Endodermal cell (in vitro differentiated cells): ENCODE data around the gene ALDH1A1. TPM values are rescaled to one million over a fixed set of nuclear protein-coding genes. Genes with fewer than 3 reads are reported as not detected.

ENCODE experiments used
- DNase-seq: peaks from one replicate; pipeline ENCODE4 v3.0.0-alpha.2; 2017
- H3K27ac ChIP-seq: 2 replicates; pipeline ENCODE4 v1.5.1; 2013; ENCODE audit warnings: mild to moderate bottlenecking, low read depth, low read length, moderate library complexity
- H3K27me3 ChIP-seq: 2 replicates; pipeline ENCODE4 v1.6.1; 2013; ENCODE audit warnings: mild to moderate bottlenecking, low read length, moderate library complexity; ENCODE audit not compliant: insufficient read depth, control insufficient read depth, poor library complexity, severe bottlenecking
- H3K36me3 ChIP-seq: 2 replicates; pipeline ENCODE4 v1.7.0; 2013; ENCODE audit warnings: mild to moderate bottlenecking, low read length, moderate library complexity; ENCODE audit not compliant: control insufficient read depth, insufficient read depth
- H3K4me1 ChIP-seq: one replicate; pipeline ENCODE4 v1.7.0; 2013; ENCODE audit warnings: low read length; ENCODE audit not compliant: control insufficient read depth, insufficient read depth
- H3K4me3 ChIP-seq: 2 replicates; pipeline ENCODE4 v1.5.1; 2013; ENCODE audit warnings: mild to moderate bottlenecking, low read length, moderate library complexity
- H3K9ac ChIP-seq: 2 replicates; pipeline ENCODE4 v1.6.1; 2013; ENCODE audit warnings: mild to moderate bottlenecking, low read length, moderate library complexity; ENCODE audit not compliant: poor library complexity, severe bottlenecking; ENCODE audit errors: extremely low read depth
- H3K9me3 ChIP-seq: 2 replicates; pipeline ENCODE4 v1.6.1; 2013; ENCODE audit warnings: mild to moderate bottlenecking, low read length, moderate library complexity; ENCODE audit not compliant: control insufficient read depth
- H3K27ac Mint-ChIP-seq: 2 replicates; pipeline ENCODE4 v1.8.0; 2020; ENCODE audit warnings: mixed read lengths
- H3K27me3 Mint-ChIP-seq: 2 replicates; pipeline ENCODE4 v1.8.0; 2021; ENCODE audit warnings: mild to moderate bottlenecking, mixed read lengths; ENCODE audit not compliant: insufficient read depth
- H3K36me3 Mint-ChIP-seq: 2 replicates; pipeline ENCODE4 v1.8.0; 2020; ENCODE audit warnings: low read depth, mixed read lengths
- H3K4me1 Mint-ChIP-seq: 2 replicates; pipeline ENCODE4 v1.8.0; 2020; ENCODE audit warnings: mixed read lengths
- H3K4me3 Mint-ChIP-seq: 2 replicates; pipeline ENCODE4 v1.8.0; 2020; ENCODE audit warnings: mild to moderate bottlenecking, moderate library complexity, mixed read lengths
- H3K9me3 Mint-ChIP-seq: 2 replicates; pipeline ENCODE4 v1.8.0; 2020; ENCODE audit warnings: mild to moderate bottlenecking, mixed read lengths
- WGBS, 2 experiments: methylation state at CpG; one replicate each; pipeline versions ENCODE4 v1.1.5 to v1.1.7; 2013; ENCODE audit warnings: missing lambda C conversion rate in 2 of 2, mixed read lengths in 1 of 2; ENCODE audit not compliant: insufficient coverage in 1 of 2, insufficient read length in 1 of 2; 5-methylcytosine and 5-hydroxymethylcytosine counted together
- total RNA-seq, 2 donors: library from RNA; stranded (reverse); fragmentation: NEBNext Ultra II Directional in 1 of 2; extraction: Animal tissue kit (Norgen Biotek cat#: 25700) in 1 of 2; gene quantifications; 2 replicates in 1 of 2; 3 replicates in 1 of 2; pipeline ENCODE4 v1.2.1, GENCODE V29; 2021
- TF ChIP-seq, protein P1 (sequence below): fragments of 200-600 bp; sonication (generic); conservative IDR thresholded peaks from 2 replicates; pipeline ENCODE4 v1.5.0; 2021; ENCODE audit warnings: antibody characterized with exemption, mild to moderate bottlenecking

ALDH1A1 gene
- total RNA-seq, 2 donors from 2014 or later, result 3.5 to 4.6 TPM

DNA sequence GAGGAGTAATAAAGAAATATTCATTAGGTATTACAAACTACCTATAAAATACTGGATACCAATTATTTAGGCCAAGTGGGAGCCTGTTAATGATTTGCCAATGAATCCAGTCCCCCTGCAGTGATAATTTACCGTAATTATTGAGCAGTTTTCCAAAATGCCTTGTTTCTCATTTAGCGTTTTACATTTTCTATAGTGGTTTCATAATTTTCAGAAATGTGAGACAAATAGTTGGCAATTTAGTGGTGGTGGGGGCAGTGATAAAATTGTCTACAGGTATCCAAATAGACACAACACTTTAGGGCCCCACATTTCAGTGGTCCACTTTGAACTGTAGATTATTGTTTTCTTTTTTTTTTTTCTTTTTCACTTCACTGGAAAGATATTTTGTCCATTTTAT is 27.3 kb upstream of the ALDH1A1 start:
- no peak overlapping the region for H3K27ac ChIP-seq
- H3K27me3 ChIP-seq, result no peaks in the 10 kb centered on the region
- no peaks in the 10 kb centered on the region for H3K36me3 ChIP-seq
- no peak overlapping the region for H3K4me3 ChIP-seq
- H3K4me1 ChIP-seq, result no peaks in the 10 kb centered on the region
- TF ChIP-seq, protein P1, sequence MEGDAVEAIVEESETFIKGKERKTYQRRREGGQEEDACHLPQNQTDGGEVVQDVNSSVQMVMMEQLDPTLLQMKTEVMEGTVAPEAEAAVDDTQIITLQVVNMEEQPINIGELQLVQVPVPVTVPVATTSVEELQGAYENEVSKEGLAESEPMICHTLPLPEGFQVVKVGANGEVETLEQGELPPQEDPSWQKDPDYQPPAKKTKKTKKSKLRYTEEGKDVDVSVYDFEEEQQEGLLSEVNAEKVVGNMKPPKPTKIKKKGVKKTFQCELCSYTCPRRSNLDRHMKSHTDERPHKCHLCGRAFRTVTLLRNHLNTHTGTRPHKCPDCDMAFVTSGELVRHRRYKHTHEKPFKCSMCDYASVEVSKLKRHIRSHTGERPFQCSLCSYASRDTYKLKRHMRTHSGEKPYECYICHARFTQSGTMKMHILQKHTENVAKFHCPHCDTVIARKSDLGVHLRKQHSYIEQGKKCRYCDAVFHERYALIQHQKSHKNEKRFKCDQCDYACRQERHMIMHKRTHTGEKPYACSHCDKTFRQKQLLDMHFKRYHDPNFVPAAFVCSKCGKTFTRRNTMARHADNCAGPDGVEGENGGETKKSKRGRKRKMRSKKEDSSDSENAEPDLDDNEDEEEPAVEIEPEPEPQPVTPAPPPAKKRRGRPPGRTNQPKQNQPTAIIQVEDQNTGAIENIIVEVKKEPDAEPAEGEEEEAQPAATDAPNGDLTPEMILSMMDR, result no peak
- DNase-seq, result no peak
- no peak overlapping the region for H3K9ac ChIP-seq
- no peak overlapping the region for H3K4me3 Mint-ChIP-seq
- H3K27ac Mint-ChIP-seq, result no peak overlapping the region
- H3K4me1 Mint-ChIP-seq, result peaks cover 31% of the 10 kb centered on the region
- 92% methylated on average over 2 of the region's 2 CpGs; no CpG with 5 or more reads in 1 of the 2 experiments for WGBS, 2 experiments
- no peaks in the 10 kb centered on the region for H3K9me3 ChIP-seq
- no peaks in the 10 kb centered on the region for H3K36me3 Mint-ChIP-seq
- no peaks in the 10 kb centered on the region for H3K9me3 Mint-ChIP-seq
- H3K27me3 Mint-ChIP-seq, result no peaks in the 10 kb centered on the region

DNA sequence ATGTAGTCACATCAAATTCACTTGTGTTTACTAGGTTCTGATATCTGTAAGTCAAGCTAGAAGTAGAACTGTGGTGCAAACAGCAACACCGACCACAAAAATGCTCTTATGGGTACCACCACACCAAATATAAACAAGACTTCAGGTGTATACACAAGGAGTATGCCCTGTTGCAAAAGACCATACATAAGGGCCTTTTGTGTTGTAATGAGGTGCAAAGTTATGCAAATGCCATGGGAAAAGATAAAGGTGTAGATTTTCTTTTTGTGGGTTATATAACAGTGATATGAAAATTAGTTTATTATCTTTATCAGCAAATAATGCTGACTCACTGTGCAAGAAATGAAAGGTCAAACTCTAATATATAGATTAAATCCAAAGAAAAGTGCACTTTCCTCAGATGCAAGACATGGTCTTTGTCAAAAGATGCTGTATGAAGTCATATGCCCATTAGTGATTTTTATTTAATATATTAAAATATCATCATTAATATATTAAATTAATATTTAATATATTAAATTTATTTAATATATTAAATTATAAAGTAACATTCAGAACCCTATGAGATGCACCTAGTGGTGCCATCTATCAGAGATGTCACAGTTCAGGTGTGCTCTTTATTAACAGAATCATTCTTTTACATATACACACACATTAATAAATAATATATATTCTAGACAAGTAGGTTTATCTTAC is 26.7 kb upstream of the ALDH1A1 start:
- H3K27me3 Mint-ChIP-seq, result no peaks in the 10 kb centered on the region
- H3K4me3 Mint-ChIP-seq, result no peak overlapping the region
- H3K4me1 ChIP-seq, result no peaks in the 10 kb centered on the region
- no peaks in the 10 kb centered on the region for H3K9me3 Mint-ChIP-seq
- H3K9ac ChIP-seq, result no peak overlapping the region
- DNase-seq, result no peak
- H3K9me3 ChIP-seq, result no peaks in the 10 kb centered on the region
- WGBS, 2 experiments, result 69% methylated on average over 1 of the region's 1 CpG; no CpG with 5 or more reads in 1 of the 2 experiments
- no peak overlapping the region for H3K4me3 ChIP-seq
- H3K4me1 Mint-ChIP-seq, result peaks cover 31% of the 10 kb centered on the region
- no peaks in the 10 kb centered on the region for H3K27me3 ChIP-seq
- TF ChIP-seq, protein P1, result no peak
- H3K36me3 Mint-ChIP-seq, result no peaks in the 10 kb centered on the region
- H3K27ac ChIP-seq, result no peak overlapping the region
- H3K36me3 ChIP-seq, result no peaks in the 10 kb centered on the region
- no peak overlapping the region for H3K27ac Mint-ChIP-seq

DNA sequence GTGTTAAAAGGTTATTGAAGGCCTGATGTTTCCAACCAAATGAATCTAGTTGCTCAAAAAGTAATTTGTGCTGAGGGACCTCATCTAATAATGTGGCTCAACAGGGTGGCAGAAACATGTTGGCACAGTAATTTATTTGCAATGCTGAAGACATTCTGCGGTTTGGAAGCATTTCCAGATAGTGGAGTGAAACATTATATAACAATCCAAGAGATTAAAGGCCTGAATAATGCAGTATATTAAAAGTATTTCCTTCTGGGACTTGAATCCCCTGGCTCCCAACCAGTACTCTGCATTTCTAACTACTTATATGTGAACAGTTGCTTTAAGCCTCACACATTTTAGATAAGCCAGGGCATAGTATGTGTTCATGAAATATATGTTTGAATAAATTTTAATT is 25.9 kb upstream of the ALDH1A1 start:
- TF ChIP-seq, protein P1, result no peak
- peaks cover 24% of the 10 kb centered on the region for H3K4me1 Mint-ChIP-seq

More for the DNA sequence above, 25.9 kb upstream of the ALDH1A1 start:
- H3K36me3 ChIP-seq, result no peaks in the 10 kb centered on the region
- Mint-ChIP-seq H3K36me3 (no peaks in the 10 kb centered on the region), H3K9me3 (no peaks in the 10 kb centered on the region), H3K4me3 (no peak overlapping the region), H3K27ac (no peak overlapping the region), H3K27me3 (no peaks in the 10 kb centered on the region)
- no peak overlapping the region for H3K4me3 ChIP-seq
- 100% methylated on average over 1 of the region's 1 CpG; no CpG with 5 or more reads in 1 of the 2 experiments for WGBS, 2 experiments
- H3K9ac ChIP-seq, result no peak overlapping the region
- no peaks in the 10 kb centered on the region for H3K9me3 ChIP-seq
- H3K27me3 ChIP-seq, result no peaks in the 10 kb centered on the region
- no peak overlapping the region for H3K27ac ChIP-seq
- no peaks in the 10 kb centered on the region for H3K4me1 ChIP-seq
- no peak for DNase-seq
